Neutrophil (primary cell): ENCODE results near the gene ERO1B.
"Not testable (repeated sequence)": the region's sequence is repeated elsewhere in the genome, so short reads cannot be mapped to it uniquely, and the experiment has no call there.

Experiments used
- H3K27ac ChIP-seq: fragments of 200-600 bp; sonication (generic); 2 replicates; pipeline ENCODE4 v1.5.1; 2016; ENCODE audit warnings: mild to moderate bottlenecking, moderate library complexity
- H3K27me3 ChIP-seq: fragments of 200-600 bp; sonication (generic); 2 replicates; pipeline ENCODE4 v1.6.0; 2016; ENCODE audit warnings: mild to moderate bottlenecking
- H3K36me3 ChIP-seq: fragments of 200-600 bp; sonication (generic); 2 replicates; pipeline ENCODE4 v1.5.1; 2017
- H3K4me1 ChIP-seq, 2 experiments: fragments of 200-600 bp in 1 of 2; sonication (generic) in 1 of 2; 1 replicate in 1 of 2; 2 replicates in 1 of 2; pipeline versions ENCODE4 v1.5.1 to v1.6.1; 2013 to 2016; ENCODE audit warnings: low read depth in 1 of 2, low read length in 1 of 2, mild to moderate bottlenecking in 1 of 2, moderate library complexity in 1 of 2; ENCODE audit not compliant: control insufficient read depth in 1 of 2, insufficient read depth in 1 of 2
- H3K4me3 ChIP-seq, 2 experiments: fragments of 200-600 bp in 1 of 2; sonication (generic) in 1 of 2; 1 replicate in 1 of 2; 2 replicates in 1 of 2; pipeline ENCODE4 v1.5.1; 2013 to 2016; ENCODE audit warnings: low read depth in 1 of 2, low read length in 1 of 2, mild to moderate bottlenecking in 1 of 2, moderate library complexity in 1 of 2
- H3K9me3 ChIP-seq: fragments of 200-600 bp; sonication (generic); 2 replicates; pipeline ENCODE4 v1.5.1; 2016
- CTCF ChIP-seq: fragments of 200-600 bp; sonication (generic); IDR thresholded peaks from 2 replicates; pipeline ENCODE4 v1.5.1; 2016; ENCODE audit warnings: antibody characterized with exemption

ERO1B gene

GRCh38 chr1:236281654-236282424 is at the start of gene ERO1B:
TSS of gene ERO1B (minus strand) at chr1:236281958. CDS start at chr1:236281783, 175 bp downstream.
- peak; percentile 38 for TF ChIP-seq CTCF
- H3K4me3 ChIP-seq: peak within 1 kb of the TSS; percentile 75 to 93
- H3K4me1 ChIP-seq: peaks cover 15 to 17% of the 10 kb centered on the region in 2 experiments
- no peaks in the 10 kb centered on the region for H3K9me3 ChIP-seq
- no peaks in the 10 kb centered on the region for H3K36me3 ChIP-seq
- H3K27ac ChIP-seq: peak within 1 kb of the TSS; percentile 65
- peaks cover 25% of the 10 kb centered on the region for H3K27me3 ChIP-seq

- not testable (repeated sequence) for H3K27me3 ChIP-seq, H3K4me3 ChIP-seq, H3K36me3 ChIP-seq
Observed at GRCh38 chr1:236331412-236331811, 49.7 kb upstream of the ERO1B start.

GRCh38 chr1:236326432-236326831 is 44.7 kb upstream of the ERO1B start:
- Histone ChIP-seq H3K36me3 (no peaks in the 10 kb centered on the region), H3K4me1 (no peaks in the 10 kb centered on the region), H3K27me3 (no peaks in the 10 kb centered on the region), H3K4me3 (no peak overlapping the region), H3K27ac (no peak overlapping the region), H3K9me3 (no peaks in the 10 kb centered on the region)
- TF ChIP-seq CTCF: no peak

More at GRCh38 chr1:236331412-236331811, 49.7 kb upstream of the ERO1B start:
- H3K9me3 ChIP-seq, H3K4me1 ChIP-seq, H3K27ac ChIP-seq: not testable (repeated sequence)

GRCh38 chr1:236325567-236325966 is 43.8 kb upstream of the ERO1B start:
- no peak for TF ChIP-seq CTCF
- H3K4me1 ChIP-seq: no peaks in the 10 kb centered on the region
- H3K4me3 ChIP-seq: no peak overlapping the region
- no peak overlapping the region for H3K27ac ChIP-seq
- H3K36me3 ChIP-seq: no peaks in the 10 kb centered on the region
- H3K9me3 ChIP-seq: no peaks in the 10 kb centered on the region
- H3K27me3 ChIP-seq: no peaks in the 10 kb centered on the region

GRCh38 chr1:236323819-236324411 is 42.2 kb upstream of the ERO1B start:
- no peak overlapping the region for H3K27ac ChIP-seq
- no peaks in the 10 kb centered on the region for H3K4me1 ChIP-seq
- H3K4me3 ChIP-seq: no peak overlapping the region
- H3K27me3 ChIP-seq: no peaks in the 10 kb centered on the region
- no peaks in the 10 kb centered on the region for H3K36me3 ChIP-seq
- H3K9me3 ChIP-seq: no peaks in the 10 kb centered on the region
- no peak for TF ChIP-seq CTCF
